ENCODE results near the gene ADCY10. TPM values are rescaled to one million over a fixed set of nuclear protein-coding genes. Genes with fewer than 3 reads are reported as not detected.
"Not testable (repeated sequence)": the region's sequence is repeated elsewhere in the genome, so short reads cannot be mapped to it uniquely, and the experiment has no call there.

Gene ADCY10
- total and polyA plus RNA-seq, 2 of the 8 experiments (the other 6 are each of a cell fraction or from before 2014, with no cell fraction given): 0.02 TPM; not detected in 1

DNA sequence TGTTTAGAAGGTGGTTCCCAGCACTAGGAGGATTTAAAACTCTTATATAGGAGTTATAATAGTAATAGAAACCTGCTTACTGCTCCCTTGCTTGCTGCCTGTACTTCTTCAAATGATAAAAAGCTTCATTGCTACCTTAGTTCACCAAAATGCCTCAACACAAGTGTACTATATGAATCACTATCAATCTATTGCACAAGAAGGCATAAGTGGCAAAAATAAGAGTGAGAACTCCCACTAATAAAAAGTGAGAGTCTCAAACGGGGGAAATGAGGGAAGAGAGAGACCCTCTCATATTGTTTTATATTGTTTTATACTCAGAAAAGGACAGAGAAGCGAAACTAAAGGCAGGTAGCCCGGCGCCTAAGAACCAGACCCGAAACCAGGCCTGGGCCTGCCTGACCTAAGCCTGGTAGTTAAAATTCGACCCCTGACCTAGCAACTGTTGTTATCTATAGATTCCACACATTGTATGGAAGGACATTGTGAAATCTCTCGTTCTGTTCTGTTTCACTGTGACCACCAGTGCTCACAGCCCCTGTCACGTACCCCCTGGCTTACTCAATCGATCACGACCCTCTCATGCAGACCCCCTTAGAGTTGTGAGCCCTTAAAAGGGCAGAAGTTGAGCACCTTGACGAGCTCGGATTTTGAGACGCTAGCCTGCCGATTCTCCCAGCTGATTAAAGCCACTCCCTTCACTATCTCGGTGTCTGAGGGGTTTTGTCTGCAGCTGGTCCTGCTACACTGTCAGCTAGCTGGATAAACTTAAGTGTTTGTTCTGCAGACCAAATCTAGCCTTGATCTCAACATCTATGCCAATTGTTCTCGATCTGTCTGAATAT, 44.6 kb downstream of the ADCY10 start:
- H2BK5ac ChIP-seq (ENCODE audit: low read depth, low read length); FAIRE-seq; H3K18ac ChIP-seq (ENCODE audit: extremely low read depth, low read length); H2AK5ac ChIP-seq (ENCODE audit: low read depth, low read length); H2BK12ac ChIP-seq (ENCODE audit: low read depth, low read length); H2BK20ac ChIP-seq (ENCODE audit: low read length); H3K14ac ChIP-seq (ENCODE audit: insufficient read length); H2BK15ac ChIP-seq (ENCODE audit: low read length); H2BK120ac ChIP-seq (replicated peaks; ENCODE audit: low read depth, low read length); H3K79me1 ChIP-seq (ENCODE audit: low read depth, low read length); H2AFZ ChIP-seq (ENCODE audit: low read length); DNase-seq (ENCODE audit: low read depth in 1 of 2, low spot score in 2 of 2); H3K4me3 ChIP-seq (ENCODE audit: extremely low read depth in 1 of 4, insufficient read depth in 2 of 4, low read depth in 3 of 4, low read length in 4 of 4); H3K4me2 ChIP-seq (ENCODE audit: insufficient read depth in 1 of 2, low read depth in 2 of 2, low read length in 2 of 2); POLR2A ChIA-PET (ENCODE audit: partially characterized antibody); H3K79me2 ChIP-seq (ENCODE audit: control insufficient read depth in 1 of 2, insufficient read depth in 2 of 2, low read length in 2 of 2); H3K23ac ChIP-seq (ENCODE audit: insufficient read length); H3K36me3 ChIP-seq (ENCODE audit: control insufficient read depth in 2 of 4, insufficient read depth in 4 of 4, low read length in 3 of 4); H3K23me2 ChIP-seq (ENCODE audit: low read depth, low read length); H3K9me3 ChIP-seq (ENCODE audit: insufficient read depth in 2 of 2, low read depth in 1 of 2, low read length in 1 of 2); H4K91ac ChIP-seq (replicated peaks; ENCODE audit: insufficient read length, low read length); H4K8ac ChIP-seq (ENCODE audit: extremely low read depth, insufficient read depth, low read length); H3K9ac ChIP-seq (replicated peaks in 1 of 4; ENCODE audit: extremely low read depth in 1 of 4, low read depth in 3 of 4, low read length in 3 of 4); H3K27me3 ChIP-seq (replicated peaks in 1 of 4; ENCODE audit: control insufficient read depth in 3 of 4, extremely low read depth in 1 of 4, insufficient read depth in 3 of 4, low read length in 3 of 4); H4K20me1 ChIP-seq (replicated peaks in 1 of 2; ENCODE audit: control insufficient read depth in 1 of 2, insufficient read depth in 2 of 2, low read length in 2 of 2); H4K5ac ChIP-seq (ENCODE audit: insufficient read length, low read depth, low read length); H3K27ac ChIP-seq (ENCODE audit: low read depth, low read length); H3K4ac ChIP-seq (replicated peaks; ENCODE audit: insufficient read length, low read depth, low read length); H3K4me1 ChIP-seq (replicated peaks in 1 of 4; ENCODE audit: control insufficient read depth in 3 of 4, insufficient read depth in 4 of 4, low read length in 3 of 4); H3K56ac ChIP-seq (replicated peaks; ENCODE audit: insufficient read length, low read depth, low read length): not testable (repeated sequence)
- WGBS, 2 experiments (ENCODE audit: extremely low coverage in 1 of 2, insufficient coverage in 1 of 2, insufficient read length in 1 of 2, insufficient replicate concordance in 2 of 2, low coverage in 1 of 2, low lambda C conversion rate in 2 of 2, missing lambda C conversion rate in 1 of 2): 72% methylated on average over 13 of the region's 16 CpGs; no CpG with 5 or more reads in 1 of the 2 experiments
- CTCF ChIA-PET (ENCODE audit: partially characterized antibody): interaction anchor here (0.6 kb wide), 1 partner anchor 19 kb away, joined by 3 read pairs; no protein-coding TSS in a partner anchor
